ENCODE measurements around the gene AR. TPM values are rescaled to one million over a fixed set of nuclear protein-coding genes. Genes with fewer than 3 reads are reported as not detected.

AR gene
- total RNA-seq, 2 experiments from 2014 or later, result not detected

GRCh38 chrX:67692246-67692645 is 148.4 kb downstream of the AR start:
- no peaks in the 10 kb centered on the region for H3K4me1 Mint-ChIP-seq
- no peak overlapping the region for H3K27ac Mint-ChIP-seq
- no peaks in the 10 kb centered on the region for H3K9me3 Mint-ChIP-seq
- H3K27me3 Mint-ChIP-seq, result no peaks in the 10 kb centered on the region
- CTCF ChIA-PET, result no interaction called here
- no peak overlapping the region for H3K4me3 Mint-ChIP-seq
- no peak for DNase-seq
- no peaks in the 10 kb centered on the region for H3K36me3 Mint-ChIP-seq (ENCODE audit: low read depth)
- POLR2A ChIA-PET, result no interaction called here

DNA sequence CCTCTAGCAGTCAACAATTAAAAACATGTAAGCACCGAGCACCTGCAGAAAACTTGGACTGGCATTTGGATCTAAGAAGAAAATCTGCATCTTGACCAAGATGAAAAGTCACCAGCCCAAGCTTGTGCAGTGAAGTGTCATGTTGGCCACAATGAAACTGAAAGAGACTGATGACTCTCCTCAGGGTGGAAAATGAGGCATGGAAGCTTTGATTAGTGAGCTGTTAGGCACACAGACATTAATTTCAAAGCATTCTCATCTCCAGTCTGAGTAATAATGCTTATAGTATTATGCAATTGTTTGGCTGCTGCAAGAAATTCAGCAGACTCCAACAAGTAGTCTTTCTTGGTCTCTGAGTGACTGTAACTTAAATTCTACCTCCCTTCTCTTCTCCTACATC is 150.1 kb downstream of the AR start:
- no peaks in the 10 kb centered on the region for H3K27me3 Mint-ChIP-seq
- CTCF ChIA-PET, result no interaction called here

GRCh38 chrX:67697452-67697851 is 153.6 kb downstream of the AR start:
- CTCF ChIA-PET, result no interaction called here

More for the DNA sequence above, 150.1 kb downstream of the AR start:
- Mint-ChIP-seq H3K36me3 (ENCODE audit: low read depth) (no peaks in the 10 kb centered on the region), H3K4me1 (no peaks in the 10 kb centered on the region), H3K4me3 (no peak overlapping the region), H3K9me3 (no peaks in the 10 kb centered on the region), H3K27ac (no peak overlapping the region)
- DNase-seq, result no peak
- POLR2A ChIA-PET, result no interaction called here

DNA sequence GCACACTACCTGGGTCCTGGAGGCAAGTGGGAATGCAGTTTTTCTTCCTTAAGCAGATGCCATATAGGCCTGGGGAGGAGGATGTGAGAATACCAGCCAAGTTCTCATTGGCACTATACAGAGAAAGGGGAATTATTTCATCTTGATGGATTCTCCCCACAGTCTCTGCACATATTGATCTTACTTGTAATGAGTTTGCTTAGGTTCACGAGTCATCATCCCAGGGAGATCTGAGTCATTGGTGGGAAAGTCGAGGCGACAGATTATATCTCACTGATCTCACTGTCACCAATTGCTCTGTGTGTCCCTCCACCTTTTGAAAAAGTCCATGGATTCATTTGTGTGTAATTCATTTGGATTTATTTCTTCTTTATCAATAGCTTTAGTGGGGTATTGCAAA is 156.8 kb downstream of the AR start:
- Mint-ChIP-seq H3K4me1 (no peaks in the 10 kb centered on the region), H3K9me3 (no peaks in the 10 kb centered on the region), H3K27ac (no peak overlapping the region), H3K36me3 (ENCODE audit: low read depth) (no peaks in the 10 kb centered on the region), H3K27me3 (no peaks in the 10 kb centered on the region), H3K4me3 (no peak overlapping the region)
- no peak for DNase-seq
- ChIA-PET POLR2A (no interaction called here), CTCF (no interaction called here)

More at GRCh38 chrX:67697452-67697851, 153.6 kb downstream of the AR start:
- DNase-seq, result no peak
- Mint-ChIP-seq H3K4me3 (no peak overlapping the region), H3K36me3 (ENCODE audit: low read depth) (no peaks in the 10 kb centered on the region), H3K27ac (no peak overlapping the region), H3K9me3 (no peaks in the 10 kb centered on the region), H3K27me3 (no peaks in the 10 kb centered on the region), H3K4me1 (no peaks in the 10 kb centered on the region)
- POLR2A ChIA-PET, result no interaction called here

DNA sequence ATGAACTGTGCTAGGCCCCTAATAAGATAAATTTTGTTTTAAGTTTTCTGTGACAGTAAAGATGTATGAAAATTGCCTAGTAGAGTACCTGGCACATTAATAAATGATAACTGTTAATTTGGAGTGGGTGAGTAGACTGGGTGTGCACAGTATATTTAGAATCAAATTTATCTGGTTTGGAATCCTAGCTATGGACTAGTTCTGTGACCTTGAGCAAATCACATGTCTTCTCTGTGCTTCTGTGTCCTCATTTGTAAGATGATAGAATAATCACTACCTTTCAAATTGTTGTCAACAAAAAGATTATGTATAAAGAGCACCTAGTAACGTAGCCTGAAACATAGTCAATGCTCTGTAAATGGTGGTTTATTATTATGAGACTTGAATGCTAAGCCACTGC is 170.2 kb downstream of the AR start:
- H3K4me3 Mint-ChIP-seq, result no peak overlapping the region
- CTCF ChIA-PET, result no interaction called here

DNA sequence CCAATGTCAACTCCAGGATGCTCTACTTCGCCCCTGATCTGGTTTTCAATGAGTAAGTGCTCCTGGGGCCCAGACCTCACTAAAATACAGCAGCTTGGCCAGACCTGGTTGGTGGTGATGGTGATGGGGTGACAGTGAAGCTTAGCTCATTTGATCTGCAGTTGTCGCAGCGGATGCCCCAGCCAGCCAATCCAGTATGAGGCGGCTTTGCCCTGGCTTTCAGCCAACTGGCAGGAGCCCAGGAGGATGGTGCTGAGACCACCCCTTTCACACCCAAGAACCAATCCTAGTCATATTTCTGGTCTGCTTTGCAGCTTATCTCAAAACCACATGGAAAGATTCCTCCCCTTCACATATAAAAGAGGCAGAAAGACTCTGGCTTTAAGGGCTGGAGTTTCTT is 173.8 kb downstream of the AR start:
- no peaks in the 10 kb centered on the region for H3K9me3 Mint-ChIP-seq
- H3K4me1 Mint-ChIP-seq, result no peaks in the 10 kb centered on the region
- POLR2A ChIA-PET, result no interaction called here
- no peak overlapping the region for H3K4me3 Mint-ChIP-seq
- CTCF ChIA-PET, result no interaction called here
- no peaks in the 10 kb centered on the region for H3K36me3 Mint-ChIP-seq (ENCODE audit: low read depth)
- no peak overlapping the region for H3K27ac Mint-ChIP-seq
- no peaks in the 10 kb centered on the region for H3K27me3 Mint-ChIP-seq
- no peak for DNase-seq

More for the DNA sequence above, 170.2 kb downstream of the AR start:
- no peaks in the 10 kb centered on the region for H3K9me3 Mint-ChIP-seq
- H3K4me1 Mint-ChIP-seq, result no peaks in the 10 kb centered on the region
- H3K36me3 Mint-ChIP-seq (ENCODE audit: low read depth), result no peaks in the 10 kb centered on the region
- no peak for DNase-seq
- POLR2A ChIA-PET, result no interaction called here
- no peak overlapping the region for H3K27ac Mint-ChIP-seq
- H3K27me3 Mint-ChIP-seq, result no peaks in the 10 kb centered on the region

DNA sequence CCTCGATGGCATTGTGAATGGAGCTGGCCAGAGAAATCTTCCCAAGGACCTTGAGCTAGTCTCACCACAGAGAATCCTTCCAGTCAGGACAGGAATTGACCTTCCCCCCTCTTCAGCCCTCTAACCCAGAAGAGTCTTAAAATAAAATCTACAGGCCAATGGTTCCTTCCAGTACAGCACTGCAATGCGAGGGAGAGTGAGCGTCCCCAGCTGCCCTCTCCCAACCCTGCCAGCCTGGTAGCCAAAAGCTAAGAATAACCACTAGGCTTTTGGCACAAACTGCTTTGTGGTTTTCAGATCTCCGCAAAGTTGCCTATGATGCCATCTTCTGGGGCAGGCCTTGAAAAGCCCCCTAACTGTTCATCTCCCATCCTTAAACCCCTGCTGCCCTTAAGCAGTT is 175.1 kb downstream of the AR start:
- ChIA-PET CTCF (no interaction called here), POLR2A (no interaction called here)
- no peak for DNase-seq
- H3K27me3 Mint-ChIP-seq, result no peaks in the 10 kb centered on the region
- H3K9me3 Mint-ChIP-seq, result no peaks in the 10 kb centered on the region
- H3K27ac Mint-ChIP-seq, result no peak overlapping the region
- no peak overlapping the region for H3K4me3 Mint-ChIP-seq
- H3K36me3 Mint-ChIP-seq (ENCODE audit: low read depth), result no peaks in the 10 kb centered on the region
- no peaks in the 10 kb centered on the region for H3K4me1 Mint-ChIP-seq

GRCh38 chrX:67720344-67720743 is 176.5 kb downstream of the AR start:
- ChIA-PET CTCF (interaction anchor here (0.8 kb wide), 1 partner anchor 73 kb away, joined by 4 read pairs; no protein-coding TSS in a partner anchor), POLR2A (no interaction called here)
- Mint-ChIP-seq H3K36me3 (ENCODE audit: low read depth) (no peaks in the 10 kb centered on the region), H3K4me1 (no peaks in the 10 kb centered on the region), H3K27me3 (no peaks in the 10 kb centered on the region), H3K9me3 (no peaks in the 10 kb centered on the region), H3K4me3 (no peak overlapping the region), H3K27ac (no peak overlapping the region)
- DNase-seq, result no peak

DNA sequence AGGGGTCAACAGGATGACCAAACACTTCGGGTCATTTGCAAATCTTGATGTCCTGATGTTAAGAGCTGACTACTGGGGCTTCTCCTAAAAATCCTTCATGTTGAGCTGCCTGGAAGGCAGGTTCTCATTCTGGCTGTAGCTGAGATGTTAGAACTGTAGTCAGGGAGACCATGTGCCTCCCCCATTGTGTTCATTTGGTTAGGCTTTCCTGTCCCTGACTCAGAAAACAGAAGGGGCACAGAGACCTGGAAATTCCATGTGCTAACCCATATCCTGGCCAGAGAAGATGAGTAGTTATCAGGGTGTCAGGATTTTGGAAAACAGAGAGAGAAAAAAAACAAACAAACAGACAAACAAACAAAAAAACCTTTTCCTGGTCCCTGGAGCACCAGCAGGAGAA is 177.5 kb downstream of the AR start:
- Mint-ChIP-seq H3K4me1 (no peaks in the 10 kb centered on the region), H3K27ac (no peak overlapping the region), H3K4me3 (no peak overlapping the region), H3K36me3 (ENCODE audit: low read depth) (no peaks in the 10 kb centered on the region), H3K9me3 (no peaks in the 10 kb centered on the region), H3K27me3 (no peaks in the 10 kb centered on the region)
- POLR2A ChIA-PET, result no interaction called here
- DNase-seq, result no peak
- CTCF ChIA-PET, result no interaction called here

DNA sequence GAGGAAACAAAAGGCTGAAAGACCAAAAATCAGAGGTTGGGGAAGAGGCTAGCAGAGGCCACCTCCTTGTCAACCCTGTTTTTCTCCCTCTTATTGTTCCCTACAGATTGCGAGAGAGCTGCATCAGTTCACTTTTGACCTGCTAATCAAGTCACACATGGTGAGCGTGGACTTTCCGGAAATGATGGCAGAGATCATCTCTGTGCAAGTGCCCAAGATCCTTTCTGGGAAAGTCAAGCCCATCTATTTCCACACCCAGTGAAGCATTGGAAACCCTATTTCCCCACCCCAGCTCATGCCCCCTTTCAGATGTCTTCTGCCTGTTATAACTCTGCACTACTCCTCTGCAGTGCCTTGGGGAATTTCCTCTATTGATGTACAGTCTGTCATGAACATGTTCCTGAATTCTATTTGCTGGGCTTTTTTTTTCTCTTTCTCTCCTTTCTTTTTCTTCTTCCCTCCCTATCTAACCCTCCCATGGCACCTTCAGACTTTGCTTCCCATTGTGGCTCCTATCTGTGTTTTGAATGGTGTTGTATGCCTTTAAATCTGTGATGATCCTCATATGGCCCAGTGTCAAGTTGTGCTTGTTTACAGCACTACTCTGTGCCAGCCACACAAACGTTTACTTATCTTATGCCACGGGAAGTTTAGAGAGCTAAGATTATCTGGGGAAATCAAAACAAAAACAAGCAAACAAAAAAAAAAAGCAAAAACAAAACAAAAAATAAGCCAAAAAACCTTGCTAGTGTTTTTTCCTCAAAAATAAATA is 179.9 kb downstream of the AR start:
- Mint-ChIP-seq H3K36me3 (ENCODE audit: low read depth) (no peaks in the 10 kb centered on the region), H3K4me1 (no peaks in the 10 kb centered on the region), H3K4me3 (no peak overlapping the region), H3K27me3 (no peaks in the 10 kb centered on the region), H3K9me3 (no peaks in the 10 kb centered on the region), H3K27ac (no peak overlapping the region)
- DNase-seq, result no peak
- ChIA-PET CTCF (no interaction called here), POLR2A (no interaction called here)

- ChIA-PET CTCF (interaction anchor here (0.6 to 0.7 kb wide), 2 partner anchors 14 to 724 kb away, joined by 3 to 4 read pairs; no protein-coding TSS in a partner anchor), POLR2A (no interaction called here)
- Mint-ChIP-seq H3K27me3 (no peaks in the 10 kb centered on the region), H3K4me3 (no peak overlapping the region), H3K9me3 (no peaks in the 10 kb centered on the region), H3K36me3 (ENCODE audit: low read depth) (no peaks in the 10 kb centered on the region), H3K27ac (no peak overlapping the region), H3K4me1 (no peaks in the 10 kb centered on the region)
- no peak for DNase-seq
Observed at GRCh38 chrX:67724359-67725110, 180.7 kb downstream of the AR start.

- no peak overlapping the region for H3K27ac Mint-ChIP-seq
- no peak for DNase-seq
- ChIA-PET CTCF (no interaction called here), POLR2A (no interaction called here)
- H3K4me1 Mint-ChIP-seq, result no peaks in the 10 kb centered on the region
- no peak overlapping the region for H3K4me3 Mint-ChIP-seq
- H3K9me3 Mint-ChIP-seq, result no peaks in the 10 kb centered on the region
- no peaks in the 10 kb centered on the region for H3K27me3 Mint-ChIP-seq
- H3K36me3 Mint-ChIP-seq (ENCODE audit: low read depth), result no peaks in the 10 kb centered on the region
Observed at GRCh38 chrX:67725471-67725870, 181.7 kb downstream of the AR start.

GRCh38 chrX:67726018-67726417 is 182.2 kb downstream of the AR start:
- H3K36me3 Mint-ChIP-seq (ENCODE audit: low read depth), result no peaks in the 10 kb centered on the region
- H3K27ac Mint-ChIP-seq, result no peak overlapping the region
- H3K9me3 Mint-ChIP-seq, result no peaks in the 10 kb centered on the region
- CTCF ChIA-PET, result interaction anchor here (0.6 kb wide), 1 partner anchor 365 kb away, joined by 3 read pairs; no protein-coding TSS in a partner anchor
- no peak for DNase-seq
- H3K27me3 Mint-ChIP-seq, result no peaks in the 10 kb centered on the region
- no peak overlapping the region for H3K4me3 Mint-ChIP-seq
- POLR2A ChIA-PET, result no interaction called here
- no peaks in the 10 kb centered on the region for H3K4me1 Mint-ChIP-seq

GRCh38 chrX:67727576-67727975 is 183.8 kb downstream of the AR start:
- POLR2A ChIA-PET, result no interaction called here
- DNase-seq, result no peak
- Mint-ChIP-seq H3K4me1 (no peaks in the 10 kb centered on the region), H3K4me3 (no peak overlapping the region), H3K36me3 (ENCODE audit: low read depth) (no peaks in the 10 kb centered on the region), H3K27ac (no peak overlapping the region), H3K27me3 (no peaks in the 10 kb centered on the region), H3K9me3 (no peaks in the 10 kb centered on the region)
- CTCF ChIA-PET, result no interaction called here
